ENCODE measurements around the gene COX19.

DNA sequence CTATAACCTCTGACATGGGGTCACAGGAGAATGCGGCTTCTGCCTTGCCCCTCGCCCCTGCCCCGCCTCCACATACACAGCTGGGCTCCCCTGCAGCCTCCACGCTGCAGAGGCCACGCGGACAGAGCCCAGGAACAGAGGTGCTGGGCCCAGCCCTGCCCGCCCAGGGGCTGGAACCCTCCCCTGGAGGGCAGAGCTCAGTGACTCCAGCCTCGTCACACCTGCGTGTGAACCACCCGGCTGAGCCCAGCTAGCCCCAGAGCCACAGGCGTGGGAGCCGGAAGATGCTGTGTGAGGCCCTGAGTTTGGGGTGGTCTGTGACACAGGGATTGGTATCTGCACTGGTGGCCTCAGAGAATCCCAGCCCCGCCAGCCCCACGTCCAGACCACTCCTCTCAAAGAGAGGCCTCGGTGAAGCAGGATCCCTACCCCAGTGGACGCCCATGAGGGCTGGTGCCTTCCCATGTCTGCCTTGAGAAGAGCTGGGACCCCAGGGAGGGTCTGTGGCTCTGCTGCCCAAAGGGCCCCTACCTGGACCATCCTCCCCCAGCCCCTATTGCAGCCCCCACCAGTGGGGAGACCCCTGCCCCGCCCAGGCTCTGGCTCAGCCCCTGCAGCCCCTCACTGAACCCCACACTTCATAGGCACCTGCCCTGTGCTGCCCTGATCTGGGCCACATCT lies 12.8 kb downstream of the COX19 start:
- no peak for TF ChIP-seq CTCF (conservative IDR thresholded peaks at IDR 0.05; ENCODE audit: low read depth in 2 of 2)
- no peak for TF ChIP-seq POLR2AphosphoS5 (IDR thresholded peaks at IDR 0.05; ENCODE audit: low read depth)
- TF ChIP-seq EZH2phosphoT487 (IDR thresholded peaks at IDR 0.05; ENCODE audit: unreplicated experiment) = no peak
- TF ChIP-seq EZH2 (IDR thresholded peaks at IDR 0.05; ENCODE audit: low read depth, unreplicated experiment) = no peak
- TF ChIP-seq CREB1 (CRISPR knock-in tag; IDR thresholded peaks at IDR 0.05; ENCODE audit: low read depth) = no peak
- no peak for TF ChIP-seq REST (IDR thresholded peaks at IDR 0.05; ENCODE audit: unreplicated experiment)
- TF ChIP-seq STAT1 (IDR thresholded peaks at IDR 0.05; ENCODE audit: unreplicated experiment) = no peak
- TF ChIP-seq ETS1 (IDR thresholded peaks at IDR 0.05) = no peak
- TF ChIP-seq JUNB (IDR thresholded peaks at IDR 0.05; ENCODE audit: unreplicated experiment) = no peak
- TF ChIP-seq ZNF331 (CRISPR knock-in tag; IDR thresholded peaks at IDR 0.05; ENCODE audit: low read depth) = peak; percentile 77
